Activated CD8-positive, alpha-beta T cell treated with anti-CD3 and anti-CD28 coated beads for 36 hours (primary cell): ENCODE measurements around the gene AFDN. TPM values are rescaled to one million over a fixed set of nuclear protein-coding genes. Genes with fewer than 3 reads are reported as not detected.

Experiments
- ATAC-seq: fragments of 200-7000 bp; cut with Tn5 transposase; one replicate; pipeline ENCODE4 v1.10.0; 2021; ENCODE audit warnings: mild to moderate bottlenecking, moderate library complexity
- CTCF ChIA-PET: fragments of 350-600 bp; sonication (Branson Sonifier 250); formaldehyde crosslinking; loops from one replicate; lab custom pipeline; 2021; ENCODE audit warnings: antibody characterized with exemption; lab: Charles Lee
- POLR2A ChIA-PET: fragments of 350-600 bp; sonication (Branson Sonifier 250); formaldehyde crosslinking; loops from one replicate; lab custom pipeline; 2021; ENCODE audit warnings: antibody characterized with exemption; lab: Charles Lee
- DNase-seq: peaks from one replicate; pipeline ENCODE4 v3.0.0-alpha.2; 2020
- H3K27ac Mint-ChIP-seq: one replicate; pipeline ENCODE4 v1.8.0; 2021; ENCODE audit warnings: mild to moderate bottlenecking, mixed read lengths
- H3K27me3 Mint-ChIP-seq: one replicate; pipeline ENCODE4 v1.8.0; 2021; ENCODE audit warnings: mixed read lengths
- H3K36me3 Mint-ChIP-seq: one replicate; pipeline ENCODE4 v1.8.0; 2021; ENCODE audit warnings: low read depth, mixed read lengths
- H3K4me1 Mint-ChIP-seq: one replicate; pipeline ENCODE4 v1.8.0; 2021; ENCODE audit warnings: low read depth, mixed read lengths
- H3K4me3 Mint-ChIP-seq: one replicate; pipeline ENCODE4 v1.8.0; 2021; ENCODE audit warnings: mild to moderate bottlenecking, moderate library complexity, mixed read lengths
- H3K9me3 Mint-ChIP-seq: one replicate; pipeline ENCODE4 v1.8.0; 2021; ENCODE audit warnings: mixed read lengths
- intact Hi-C: fragments of 100-400 bp; cut with micrococcal nuclease; formaldehyde crosslinking; loops from one replicate; pipeline ENCODE4 v1.10.0; 2022
- total RNA-seq, 2 experiments: library from RNA; stranded (reverse); gene quantifications; one replicate each; pipeline ENCODE4 v1.2.3, GENCODE V29; 2021
- TF ChIP-seq, protein P1 (sequence below): fragments of 200-600 bp; IDR thresholded peaks from one replicate; pipeline ENCODE4 v1.8.0; 2022; ENCODE audit warnings: antibody characterized with exemption, mild to moderate bottlenecking

The AFDN gene
- total RNA-seq, 2 experiments from 2014 or later = 13.0 to 14.1 TPM

DNA sequence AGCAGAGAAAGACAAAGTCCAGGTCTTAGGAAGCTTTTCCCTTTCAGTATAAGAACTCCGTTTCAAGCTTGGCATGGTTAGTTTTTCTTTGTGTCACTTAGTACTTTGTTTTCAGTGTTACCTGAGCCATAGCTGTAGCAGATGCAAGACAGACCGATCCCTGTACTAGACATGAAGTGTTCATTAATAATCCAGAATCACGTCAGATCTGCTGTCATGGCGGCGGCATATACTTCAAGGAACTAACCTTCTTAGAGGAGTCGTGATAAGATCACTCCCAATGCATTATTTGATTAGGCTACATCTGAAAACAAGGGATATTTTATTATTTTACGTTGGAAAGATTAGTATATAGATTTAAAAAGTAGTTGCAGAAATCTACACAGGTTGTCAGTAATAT, 83.9 kb downstream of the AFDN start:
- intact Hi-C loops = no loop called here
- no peaks in the 10 kb centered on the region for H3K4me1 Mint-ChIP-seq
- CTCF ChIA-PET = interaction anchor here (0.6 to 1.2 kb wide), 2 partner anchors 12 to 451 kb away, joined by 3 read pairs; no protein-coding TSS in a partner anchor
- ATAC-seq = no peak
- no peaks in the 10 kb centered on the region for H3K27me3 Mint-ChIP-seq
- H3K27ac Mint-ChIP-seq = no peak overlapping the region
- no peaks in the 10 kb centered on the region for H3K36me3 Mint-ChIP-seq
- H3K4me3 Mint-ChIP-seq = no peak overlapping the region
- TF ChIP-seq, protein P1, sequence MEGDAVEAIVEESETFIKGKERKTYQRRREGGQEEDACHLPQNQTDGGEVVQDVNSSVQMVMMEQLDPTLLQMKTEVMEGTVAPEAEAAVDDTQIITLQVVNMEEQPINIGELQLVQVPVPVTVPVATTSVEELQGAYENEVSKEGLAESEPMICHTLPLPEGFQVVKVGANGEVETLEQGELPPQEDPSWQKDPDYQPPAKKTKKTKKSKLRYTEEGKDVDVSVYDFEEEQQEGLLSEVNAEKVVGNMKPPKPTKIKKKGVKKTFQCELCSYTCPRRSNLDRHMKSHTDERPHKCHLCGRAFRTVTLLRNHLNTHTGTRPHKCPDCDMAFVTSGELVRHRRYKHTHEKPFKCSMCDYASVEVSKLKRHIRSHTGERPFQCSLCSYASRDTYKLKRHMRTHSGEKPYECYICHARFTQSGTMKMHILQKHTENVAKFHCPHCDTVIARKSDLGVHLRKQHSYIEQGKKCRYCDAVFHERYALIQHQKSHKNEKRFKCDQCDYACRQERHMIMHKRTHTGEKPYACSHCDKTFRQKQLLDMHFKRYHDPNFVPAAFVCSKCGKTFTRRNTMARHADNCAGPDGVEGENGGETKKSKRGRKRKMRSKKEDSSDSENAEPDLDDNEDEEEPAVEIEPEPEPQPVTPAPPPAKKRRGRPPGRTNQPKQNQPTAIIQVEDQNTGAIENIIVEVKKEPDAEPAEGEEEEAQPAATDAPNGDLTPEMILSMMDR = no peak
- DNase-seq = no peak
- POLR2A ChIA-PET = no interaction called here
- H3K9me3 Mint-ChIP-seq = no peaks in the 10 kb centered on the region

DNA sequence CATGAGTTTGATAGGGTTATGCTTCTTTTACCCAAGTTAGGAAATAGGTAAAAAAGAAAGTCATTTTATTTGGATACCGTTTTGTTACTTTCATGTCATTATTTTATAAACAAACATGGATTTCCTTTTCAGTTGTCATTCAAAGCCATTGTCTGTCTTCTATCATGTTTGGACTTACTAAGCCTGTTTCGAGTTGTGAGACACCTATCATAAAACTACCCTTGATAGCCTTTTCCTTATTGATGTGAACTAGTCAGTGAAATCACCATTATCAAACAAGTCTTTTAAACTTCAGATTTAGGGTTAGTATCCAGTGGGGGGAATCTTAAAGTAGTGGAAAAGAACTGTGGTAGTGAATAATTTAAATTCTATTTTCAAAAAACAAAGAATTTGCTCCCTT, 85.8 kb downstream of the AFDN start:
- intact Hi-C loops = no loop called here
- no peak overlapping the region for H3K27ac Mint-ChIP-seq
- ATAC-seq = no peak
- POLR2A ChIA-PET = no interaction called here
- no peaks in the 10 kb centered on the region for H3K9me3 Mint-ChIP-seq
- TF ChIP-seq, protein P1 = no peak
- H3K4me1 Mint-ChIP-seq = no peaks in the 10 kb centered on the region
- CTCF ChIA-PET = no interaction called here
- H3K36me3 Mint-ChIP-seq = no peaks in the 10 kb centered on the region
- H3K4me3 Mint-ChIP-seq = no peak overlapping the region
- H3K27me3 Mint-ChIP-seq = no peaks in the 10 kb centered on the region
- DNase-seq = no peak

DNA sequence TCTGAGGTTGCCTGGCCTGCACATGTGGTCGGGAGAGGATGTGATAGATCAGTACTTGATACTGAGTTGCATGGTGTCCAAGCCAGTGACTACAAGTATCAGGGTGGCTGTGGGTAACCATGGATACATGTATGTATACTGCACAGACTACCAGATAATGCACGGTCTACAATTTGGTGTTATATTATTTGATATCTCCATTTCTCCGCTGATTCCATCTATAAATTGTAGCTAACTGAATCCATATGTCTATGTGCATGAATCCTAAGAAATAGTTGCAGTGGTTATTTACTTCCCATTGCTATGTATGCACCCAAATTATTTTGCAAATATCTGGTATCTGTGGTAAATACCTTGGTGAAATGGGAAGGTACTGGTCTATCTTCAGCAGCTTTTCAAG, 87.0 kb downstream of the AFDN start:
- ChIA-PET POLR2A (no interaction called here), CTCF (no interaction called here)
- no peaks in the 10 kb centered on the region for H3K4me1 Mint-ChIP-seq
- H3K4me3 Mint-ChIP-seq = no peak overlapping the region
- intact Hi-C loops = no loop called here
- no peaks in the 10 kb centered on the region for H3K9me3 Mint-ChIP-seq
- DNase-seq (no peak), ATAC-seq (no peak)
- TF ChIP-seq, protein P1 = no peak
- H3K36me3 Mint-ChIP-seq = no peaks in the 10 kb centered on the region
- H3K27me3 Mint-ChIP-seq = no peaks in the 10 kb centered on the region
- H3K27ac Mint-ChIP-seq = no peak overlapping the region

DNA sequence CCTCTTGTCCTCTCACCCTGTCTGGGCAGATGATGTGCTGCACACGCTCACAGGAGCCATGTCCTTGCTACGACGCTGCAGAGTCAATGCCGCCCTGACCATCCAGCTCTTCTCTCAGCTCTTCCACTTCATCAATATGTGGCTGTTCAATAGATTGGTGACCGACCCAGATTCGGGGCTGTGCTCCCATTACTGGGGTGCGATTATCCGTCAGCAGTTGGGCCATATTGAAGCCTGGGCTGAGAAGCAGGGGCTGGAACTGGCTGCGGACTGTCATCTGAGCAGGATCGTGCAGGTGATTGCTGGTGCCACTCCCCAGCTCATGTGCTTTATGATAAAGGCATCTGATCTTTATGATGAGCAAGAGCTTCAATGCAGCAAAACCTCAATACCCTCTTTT, 88.4 kb downstream of the AFDN start:
- ChIA-PET CTCF (interaction anchor here (1.2 kb wide), 1 partner anchor 203 kb away, joined by 3 read pairs; no protein-coding TSS in a partner anchor), POLR2A (no interaction called here)
- Mint-ChIP-seq H3K27me3 (no peaks in the 10 kb centered on the region), H3K4me1 (no peaks in the 10 kb centered on the region), H3K4me3 (no peak overlapping the region), H3K36me3 (no peaks in the 10 kb centered on the region), H3K27ac (no peak overlapping the region), H3K9me3 (no peaks in the 10 kb centered on the region)
- DNase-seq = no peak
- TF ChIP-seq, protein P1 = no peak
- ATAC-seq = no peak
- intact Hi-C loops = no loop called here

DNA sequence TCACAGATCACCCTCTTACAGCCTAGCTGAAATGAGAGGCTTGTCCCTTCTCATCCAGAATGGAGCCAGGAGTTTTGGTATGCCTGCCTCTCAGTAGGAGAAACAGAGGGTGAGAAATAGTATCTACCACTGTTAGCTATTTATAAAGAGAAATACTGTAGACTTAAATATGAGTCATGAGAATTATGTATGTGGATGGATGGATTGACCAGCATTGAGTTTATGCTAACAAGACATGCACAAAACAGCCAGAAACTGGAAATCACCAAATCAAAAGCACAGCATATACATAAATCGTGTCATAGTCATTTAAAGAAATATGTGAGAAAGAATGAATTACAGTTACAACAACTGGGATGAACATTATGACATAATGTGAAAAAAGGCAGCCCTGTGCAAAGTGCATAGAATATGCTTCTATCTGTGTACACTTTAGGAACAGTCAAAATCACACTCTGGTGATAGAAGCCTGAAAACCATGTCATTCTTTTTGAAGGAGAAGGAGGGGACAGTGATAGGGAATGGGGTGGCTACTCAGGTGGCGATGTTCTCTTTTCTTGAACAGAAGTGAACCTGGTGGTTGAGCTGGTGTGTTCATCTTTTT, 90.9 kb downstream of the AFDN start:
- POLR2A ChIA-PET = no interaction called here
- intact Hi-C loops = no loop called here
- Mint-ChIP-seq H3K36me3 (no peaks in the 10 kb centered on the region), H3K9me3 (no peaks in the 10 kb centered on the region), H3K27me3 (no peaks in the 10 kb centered on the region), H3K4me1 (no peaks in the 10 kb centered on the region), H3K4me3 (no peak overlapping the region), H3K27ac (no peak overlapping the region)
- ATAC-seq (no peak), DNase-seq (no peak)
- TF ChIP-seq, protein P1 = no peak
- CTCF ChIA-PET = interaction anchor here (1.6 kb wide), 1 partner anchor 19 kb away, joined by 4 read pairs; no protein-coding TSS in a partner anchor
